Measurements from ENCODE around the gene PRKN.

The PRKN gene

DNA sequence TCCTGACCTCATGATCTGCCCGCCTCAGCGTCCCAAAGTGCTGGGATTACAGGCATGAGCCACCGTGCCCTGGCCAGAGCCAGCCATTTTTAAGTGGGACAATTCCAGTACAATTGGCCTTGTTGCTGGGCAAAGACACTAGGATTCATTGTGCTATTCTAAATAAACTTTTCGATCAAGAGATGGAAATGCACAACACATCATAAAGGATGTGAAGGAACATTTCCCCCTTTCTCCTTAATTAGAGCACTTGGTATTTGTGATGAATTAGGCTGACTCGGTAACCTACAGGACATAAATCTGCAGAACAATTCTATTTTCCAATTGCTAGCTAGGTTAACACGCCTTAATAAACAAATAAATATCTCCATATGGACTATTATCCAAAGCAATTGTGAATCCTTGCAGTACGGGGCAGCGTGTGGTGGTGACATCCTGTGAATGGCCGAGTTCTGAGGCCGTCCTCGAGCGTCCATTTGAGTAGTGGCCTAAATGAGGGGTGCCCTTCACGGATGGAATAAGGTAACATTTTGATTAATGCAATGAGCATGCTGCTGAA lies 1047.5 kb downstream of the PRKN start:
- DNase-seq, result no peak

DNA sequence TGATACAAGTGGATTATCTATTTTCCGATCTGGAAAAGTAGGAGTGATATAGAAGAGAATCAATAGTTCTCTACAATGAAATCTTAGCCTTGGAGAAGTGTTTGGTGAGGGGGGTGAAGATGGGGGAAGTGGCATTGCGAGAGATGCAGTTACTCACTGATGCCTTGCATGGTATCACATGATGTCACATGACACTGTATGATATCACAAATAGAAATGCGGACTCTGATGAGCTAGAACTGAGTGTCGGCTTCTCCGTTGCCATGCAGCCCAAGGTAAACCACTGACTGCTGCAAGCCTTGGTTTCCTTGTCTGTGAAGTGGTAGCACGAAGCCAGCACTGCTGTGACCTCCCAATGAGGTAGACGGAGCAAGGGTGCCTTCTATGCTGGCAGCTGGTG lies 1050.4 kb downstream of the PRKN start:
- no peak for DNase-seq

DNA sequence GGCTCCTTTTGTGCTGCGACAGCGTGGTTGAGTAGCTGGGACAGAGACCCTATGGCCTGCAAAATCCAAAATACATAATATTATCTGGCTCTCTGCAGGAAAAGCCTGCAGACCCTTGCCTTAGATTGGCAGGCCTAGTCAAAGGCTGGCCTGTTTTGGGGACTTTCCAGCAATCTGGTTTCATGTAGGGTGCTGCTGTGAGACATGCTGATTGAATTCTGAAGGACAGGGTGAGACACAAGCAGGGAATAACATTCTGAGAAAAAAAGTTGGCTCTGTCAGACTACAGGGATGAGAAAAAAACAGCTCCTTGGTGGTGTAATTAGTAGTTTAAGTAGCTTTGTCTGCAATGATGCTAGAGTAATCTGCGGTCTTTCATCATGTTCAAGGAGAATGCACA lies 1051.0 kb downstream of the PRKN start:
- no peak for DNase-seq

- no peak for DNase-seq
Observed at GRCh38 chr6:161674930-161675682, 1052.5 kb downstream of the PRKN start.

- DNase-seq, result no peak
Observed at GRCh38 chr6:161673026-161673425, 1054.5 kb downstream of the PRKN start.

DNA sequence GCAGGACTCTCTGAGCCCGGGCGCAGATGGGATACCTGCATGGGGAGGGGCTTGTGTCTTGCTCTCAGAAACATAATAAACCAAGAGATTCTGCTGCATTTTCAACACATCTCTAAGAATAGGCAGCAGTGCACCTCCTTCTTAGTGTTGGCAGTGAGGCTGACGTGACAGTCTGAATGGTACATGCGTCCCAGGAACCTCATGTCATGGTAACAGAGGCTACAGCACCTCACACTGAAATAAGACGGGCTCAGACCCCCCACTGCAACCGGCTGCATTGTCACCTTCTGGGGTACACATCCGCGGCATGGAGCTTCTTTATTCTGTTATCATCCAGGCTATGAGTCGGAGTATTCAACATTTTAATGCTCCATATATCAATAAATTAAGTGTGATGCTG lies 1056.4 kb downstream of the PRKN start:
- no peak for DNase-seq

GRCh38 chr6:161668665-161669064 lies 1058.9 kb downstream of the PRKN start:
- DNase-seq, result no peak

DNA sequence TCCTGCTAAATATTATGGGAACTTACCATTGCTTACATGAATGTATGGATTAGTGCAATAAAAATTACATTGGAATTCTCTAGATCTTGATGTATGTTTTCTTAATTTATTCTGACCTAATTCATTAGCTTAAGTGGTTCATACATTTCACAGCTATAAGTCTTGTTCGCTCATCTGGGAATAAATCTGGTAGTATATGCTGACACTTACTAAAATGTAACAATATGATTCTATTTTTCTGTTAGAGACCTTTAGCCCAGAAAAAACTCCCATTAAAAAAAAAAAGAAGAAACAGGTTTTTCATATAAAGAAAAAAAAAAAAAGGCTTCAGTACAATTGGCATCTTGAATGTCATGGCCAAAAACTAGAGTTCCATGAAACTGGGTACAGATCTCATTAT lies 1059.6 kb downstream of the PRKN start:
- no peak for DNase-seq

DNA sequence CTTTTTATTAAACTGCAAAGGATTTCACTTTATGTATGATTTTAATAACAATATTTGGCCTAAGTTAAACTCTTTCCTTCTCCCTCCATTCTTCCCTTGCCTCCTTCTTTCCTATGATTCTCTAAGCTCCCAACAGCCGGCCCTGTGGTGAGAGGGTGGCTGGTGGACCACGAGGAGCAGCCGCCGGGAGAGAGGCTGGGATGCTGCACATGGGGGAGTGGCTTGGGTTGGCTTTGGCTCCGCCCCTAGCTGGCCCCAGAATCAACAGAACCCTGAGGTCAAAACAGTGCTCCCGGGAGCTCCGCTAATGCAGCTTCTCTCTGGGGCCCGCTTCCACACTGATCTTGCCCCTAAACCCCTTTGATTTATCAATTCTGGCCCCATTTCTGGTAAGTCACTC lies 1063.9 kb downstream of the PRKN start:
- no peak for DNase-seq

DNA sequence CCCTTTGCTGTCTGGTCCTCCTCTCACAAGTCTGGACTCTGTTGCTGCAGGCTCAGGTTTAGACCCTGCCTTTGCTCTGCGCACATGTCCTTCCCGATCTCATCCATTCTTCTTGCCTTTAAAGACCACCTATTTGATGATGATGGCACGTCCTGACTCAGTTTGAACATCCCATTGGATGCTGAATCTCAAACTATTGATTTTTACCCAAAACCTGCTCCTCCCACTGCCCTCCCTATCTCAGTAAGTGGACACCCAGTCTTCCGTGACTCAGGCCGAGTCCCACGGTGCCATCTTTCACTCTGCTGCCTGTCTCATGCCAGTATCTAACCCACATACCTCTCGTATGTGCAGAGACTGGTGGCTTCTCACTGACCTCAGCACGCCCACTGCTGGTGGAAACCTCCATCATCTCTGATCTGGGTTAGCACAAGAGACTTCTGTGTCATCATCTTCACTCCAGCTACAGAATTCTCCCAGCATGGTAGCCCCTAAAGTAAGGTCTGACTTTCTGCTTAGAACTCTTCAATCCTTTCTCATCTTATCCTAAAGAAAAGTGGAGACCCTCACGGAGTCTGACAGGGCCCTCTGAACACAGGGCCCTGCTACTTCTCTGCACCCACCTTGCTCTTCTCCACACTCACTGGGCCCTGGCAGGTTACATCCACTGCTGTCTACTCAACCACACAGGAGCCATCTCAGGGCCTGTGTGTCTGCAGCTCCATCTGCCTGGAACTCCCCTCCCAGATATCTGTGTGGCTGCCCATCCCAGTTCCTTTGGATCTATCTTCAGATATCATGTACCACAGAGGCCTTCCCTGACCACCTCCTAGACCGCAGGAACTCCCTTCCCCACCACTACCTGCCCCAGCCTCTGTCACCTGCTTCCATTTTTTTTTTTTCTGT lies 1066.6 kb downstream of the PRKN start:
- no peak for DNase-seq

DNA sequence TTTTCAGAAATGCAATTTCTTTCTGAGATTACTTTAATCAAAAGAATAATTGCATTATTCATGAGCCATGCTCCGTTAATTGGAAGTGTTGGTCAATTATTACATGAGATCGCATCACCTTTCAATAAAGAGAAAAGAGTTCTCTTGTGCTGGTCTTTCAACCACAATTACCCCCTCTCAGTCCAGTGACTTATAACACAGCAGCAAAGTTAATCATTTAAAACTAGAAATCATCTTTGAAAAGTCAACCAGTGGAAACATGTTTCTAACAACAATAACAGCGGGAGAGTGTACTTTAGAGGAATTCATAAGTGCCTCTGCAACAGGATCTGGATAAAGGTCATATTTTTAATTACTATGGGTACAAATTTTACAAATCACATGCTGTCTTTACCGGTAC lies 1069.4 kb downstream of the PRKN start:
- DNase-seq, result no peak

- DNase-seq, result no peak
Observed at GRCh38 chr6:161654209-161654608, 1073.4 kb downstream of the PRKN start.

GRCh38 chr6:161651949-161652348 lies 1075.6 kb downstream of the PRKN start:
- no peak for DNase-seq

- no peak for DNase-seq
Observed at GRCh38 chr6:161649841-161650240, 1077.7 kb downstream of the PRKN start.

GRCh38 chr6:161649068-161649467 lies 1078.5 kb downstream of the PRKN start:
- no peak for DNase-seq

- no peak for DNase-seq
Observed at GRCh38 chr6:161647234-161647633, 1080.3 kb downstream of the PRKN start.

DNA sequence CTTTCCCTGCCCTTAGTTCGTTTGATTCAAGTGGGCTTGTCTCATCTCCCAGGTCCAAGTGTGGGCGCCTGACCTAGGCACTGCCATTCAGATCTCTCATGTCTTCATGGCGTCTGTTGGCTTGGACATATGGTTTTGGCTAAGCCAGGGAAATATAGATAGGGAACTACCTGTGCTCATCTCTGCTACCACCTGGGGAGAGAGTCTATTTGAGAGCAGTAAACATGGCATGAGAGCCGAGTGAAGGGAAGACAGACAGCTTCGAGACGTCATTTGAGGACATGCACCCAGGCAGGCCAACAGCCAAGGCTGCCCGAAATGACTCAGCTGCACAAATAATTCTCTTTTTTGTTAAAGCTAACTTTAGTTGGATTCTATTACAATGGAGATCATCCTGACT lies 1083.0 kb downstream of the PRKN start:
- DNase-seq, result no peak

- DNase-seq, result no peak
Observed at GRCh38 chr6:161641175-161641574, 1086.4 kb downstream of the PRKN start.

DNA sequence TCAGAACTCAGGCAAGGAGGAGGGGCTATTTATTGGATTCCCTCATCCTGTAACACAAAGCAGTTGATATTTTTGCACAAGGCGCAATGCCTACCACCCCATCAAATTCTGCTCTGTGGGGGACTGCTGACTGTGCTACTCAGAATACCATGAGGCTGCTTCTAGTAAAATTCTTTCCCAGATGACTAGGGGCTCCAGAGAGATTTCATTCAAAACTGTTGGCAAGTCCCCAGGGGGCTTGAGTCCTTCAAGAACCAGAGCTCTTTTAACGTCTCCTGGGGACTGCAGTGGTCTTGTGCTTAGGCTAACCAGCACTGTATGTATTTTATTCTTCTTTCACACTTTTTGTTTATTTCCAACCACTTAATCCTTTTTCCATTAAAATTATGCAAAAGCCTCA lies 1087.8 kb downstream of the PRKN start:
- DNase-seq, result no peak

DNA sequence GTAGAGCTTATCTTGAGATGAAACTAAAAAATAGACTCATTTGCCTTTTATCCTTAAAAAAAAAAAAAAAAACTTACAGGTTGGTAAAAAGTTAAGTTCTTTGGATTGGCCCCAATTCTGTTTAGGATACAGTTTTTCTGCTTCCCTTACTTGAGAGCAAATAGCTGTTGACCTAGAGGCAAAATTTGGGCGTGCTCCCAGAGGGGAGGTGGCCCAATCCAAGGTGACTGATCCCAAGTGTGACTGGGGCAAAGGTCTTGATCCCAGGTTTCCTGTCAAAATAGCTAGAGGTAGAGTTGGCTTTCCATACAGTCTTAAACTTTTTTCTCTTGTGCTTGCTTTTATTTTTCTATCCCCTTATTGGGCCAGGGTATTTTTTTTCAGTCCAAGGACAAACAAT lies 1089.9 kb downstream of the PRKN start:
- DNase-seq, result no peak

DNA sequence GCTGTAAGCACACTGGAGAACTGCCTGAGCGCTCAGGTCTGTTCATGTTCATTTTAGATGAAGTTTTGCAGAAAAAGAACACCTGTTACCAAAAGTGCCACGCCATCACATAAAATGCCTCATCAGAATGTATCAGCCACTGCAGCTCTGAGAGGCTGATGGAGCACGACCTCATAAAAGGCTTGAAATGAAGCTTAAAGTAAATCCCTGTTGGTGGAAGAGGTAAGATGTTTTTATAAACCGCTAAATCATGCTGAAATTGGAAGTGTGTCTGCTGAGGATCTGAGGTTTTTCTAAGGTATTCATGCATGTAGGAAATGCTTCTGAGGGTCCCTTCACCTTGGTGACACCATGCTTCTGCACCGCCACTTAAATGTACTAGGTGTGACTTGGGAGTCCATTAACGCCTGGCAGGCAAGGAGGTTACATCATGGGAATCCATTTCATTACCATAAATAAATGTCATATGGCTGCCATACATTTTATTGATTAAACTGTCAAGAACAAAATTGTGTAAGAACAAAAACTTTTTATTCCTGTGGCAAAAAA lies 1090.6 kb downstream of the PRKN start:
- DNase-seq, result no peak

- no peak for DNase-seq
Observed at GRCh38 chr6:161635975-161636374, 1091.6 kb downstream of the PRKN start.

GRCh38 chr6:161634916-161635315 lies 1092.7 kb downstream of the PRKN start:
- no peak for DNase-seq
